Karpas-422 (cell line): Measurements from ENCODE around the gene HLA-DQA2. TPM values are rescaled to one million over a fixed set of nuclear protein-coding genes. Genes with fewer than 3 reads are reported as not detected.
"Not testable (repeated sequence)": the region's sequence is repeated elsewhere in the genome, so short reads cannot be mapped to it uniquely, and the experiment has no call there.

ENCODE experiments used
- DNase-seq: peaks from one replicate; pipeline ENCODE4 v3.0.0-alpha.2; 2015
- H2AFZ ChIP-seq: fragments of 200-600 bp; sonication (generic); 2 replicates; pipeline ENCODE4 v1.6.1; 2014; ENCODE audit warnings: antibody characterized with exemption, low read length, mixed read lengths
- H3K27ac ChIP-seq: fragments of 200-600 bp; sonication (generic); 2 replicates; pipeline ENCODE4 v1.5.1; 2014; ENCODE audit warnings: mild to moderate bottlenecking, low read length, moderate library complexity
- H3K27me3 ChIP-seq: fragments of 200-600 bp; sonication (generic); 2 replicates; pipeline ENCODE4 v1.6.1; 2014; ENCODE audit warnings: low read length, mixed read lengths
- H3K36me3 ChIP-seq: fragments of 200-600 bp; sonication (generic); 2 replicates; pipeline ENCODE4 v1.6.1; 2014; ENCODE audit warnings: low read length, mixed read lengths; ENCODE audit not compliant: insufficient read depth
- H3K4me1 ChIP-seq: fragments of 200-600 bp; sonication (generic); 2 replicates; pipeline ENCODE4 v1.6.1; 2014; ENCODE audit warnings: mild to moderate bottlenecking, low read length, mixed read lengths
- H3K4me2 ChIP-seq: fragments of 200-600 bp; sonication (generic); 2 replicates; pipeline ENCODE4 v1.6.1; 2014; ENCODE audit warnings: low read length, low read depth, mild to moderate bottlenecking; ENCODE audit not compliant: poor library complexity, severe bottlenecking
- H3K4me3 ChIP-seq: fragments of 200-600 bp; sonication (generic); 2 replicates; pipeline ENCODE4 v1.5.1; 2014; ENCODE audit warnings: mild to moderate bottlenecking, antibody characterized with exemption, low read length, mixed read lengths
- H3K79me2 ChIP-seq: fragments of 200-600 bp; sonication (generic); 2 replicates; pipeline ENCODE4 v1.6.1; 2014; ENCODE audit warnings: mild to moderate bottlenecking, low read length, mixed read lengths
- H3K9ac ChIP-seq: fragments of 200-600 bp; sonication (generic); 2 replicates; pipeline ENCODE4 v1.6.0; 2014; ENCODE audit warnings: low read length
- H3K9me2 ChIP-seq: fragments of 200-600 bp; sonication (generic), shearing (Covaris generic); replicated peaks from 2 replicates; pipeline ENCODE4 v1.6.0; 2014; ENCODE audit warnings: mild to moderate bottlenecking, low read length, moderate library complexity; ENCODE audit not compliant: insufficient read depth
- H3K9me3 ChIP-seq: fragments of 300-700, 200-600 bp; sonication (generic); 2 replicates; pipeline ENCODE4 v1.6.1; 2014; ENCODE audit warnings: low read length, mixed read lengths
- H4K20me1 ChIP-seq: fragments of 200-600 bp; sonication (generic); 2 replicates; pipeline ENCODE4 v1.6.1; 2014; ENCODE audit warnings: mild to moderate bottlenecking, antibody characterized with exemption, low read length, low read depth; ENCODE audit not compliant: insufficient read depth
- total RNA-seq: library from RNA; depleted of rRNA; stranded (reverse); fragments of >200 nt; shearing (Covaris generic); gene quantifications from 2 replicates; pipeline ENCODE4 v1.2.3, GENCODE V29; 2014; ENCODE audit warnings: low replicate concordance; rRNA removed

The HLA-DQA2 gene
- total RNA-seq, result 40.2 and 66.5 TPM in 2 replicates

DNA sequence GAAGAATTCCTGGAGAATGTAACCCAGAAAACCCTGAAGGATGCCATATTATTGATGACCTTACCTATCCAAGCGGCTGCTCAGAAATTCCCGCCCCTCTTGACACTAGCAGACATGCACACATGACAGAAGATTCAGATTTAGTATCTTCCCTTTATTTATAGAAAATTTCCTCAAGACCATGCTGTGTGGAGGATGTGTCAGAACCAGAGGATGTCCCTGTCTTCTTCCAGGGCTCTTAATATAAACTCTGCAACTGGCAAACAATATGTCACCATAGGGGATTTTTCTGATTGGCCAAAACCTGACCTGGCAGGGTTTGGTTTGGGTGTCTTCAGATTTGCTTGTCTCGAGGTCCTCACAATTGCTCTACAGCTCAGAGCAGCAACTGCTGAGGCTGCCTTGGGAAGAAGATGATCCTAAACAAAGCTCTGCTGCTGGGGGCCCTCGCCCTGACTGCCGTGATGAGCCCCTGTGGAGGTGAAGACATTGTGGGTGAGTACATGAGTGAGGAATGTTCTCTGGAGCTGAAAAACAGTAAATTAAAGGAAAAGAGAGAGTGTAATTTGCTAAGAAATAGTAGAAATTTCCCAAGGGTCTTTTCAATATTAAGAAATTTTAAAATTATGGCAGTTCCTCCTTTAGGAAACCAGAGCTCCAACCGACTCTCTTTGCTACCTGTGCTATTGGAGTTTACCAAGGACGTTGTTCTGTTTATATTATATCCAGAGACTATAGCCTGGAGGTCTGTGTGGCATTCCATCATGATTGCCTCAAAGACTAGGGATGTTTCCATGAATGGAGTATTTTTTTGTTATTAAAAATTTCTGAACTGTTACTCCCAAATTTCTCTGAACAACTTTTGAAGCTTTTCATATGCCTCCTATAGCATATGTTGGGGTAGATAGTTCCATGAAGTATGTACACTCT, at the start of gene HLA-DQA2:
TSS of gene HLA-DQA2 (plus strand) at position 361 of the 930 bp plus-strand sequence. CDS start at position 414, 53 bp downstream.
- DNase-seq, result peak; percentile 62
- Histone ChIP-seq H3K4me3 (no peak within 1 kb of the TSS), H3K9me2 (no peaks in the 10 kb centered on the region), H3K27me3 (no peaks in the 10 kb centered on the region), H3K4me2 (no peak within 1 kb of the TSS), H2AFZ (no peak within 1 kb of the TSS), H3K79me2 (no peaks in the 10 kb centered on the region), H4K20me1 (no peaks in the 10 kb centered on the region), H3K36me3 (no peaks in the 10 kb centered on the region), H3K27ac (0 out of 2 replicates have a peak within 1 kb of the TSS, but pooled peaks have one; percentile 47), H3K4me1 (no peaks in the 10 kb centered on the region; the same call in 1 of the 2 replicates), H3K9ac (0 out of 2 replicates have a peak within 1 kb of the TSS, but pooled peaks have one; percentile 39), H3K9me3 (no peaks in the 10 kb centered on the region)

DNA sequence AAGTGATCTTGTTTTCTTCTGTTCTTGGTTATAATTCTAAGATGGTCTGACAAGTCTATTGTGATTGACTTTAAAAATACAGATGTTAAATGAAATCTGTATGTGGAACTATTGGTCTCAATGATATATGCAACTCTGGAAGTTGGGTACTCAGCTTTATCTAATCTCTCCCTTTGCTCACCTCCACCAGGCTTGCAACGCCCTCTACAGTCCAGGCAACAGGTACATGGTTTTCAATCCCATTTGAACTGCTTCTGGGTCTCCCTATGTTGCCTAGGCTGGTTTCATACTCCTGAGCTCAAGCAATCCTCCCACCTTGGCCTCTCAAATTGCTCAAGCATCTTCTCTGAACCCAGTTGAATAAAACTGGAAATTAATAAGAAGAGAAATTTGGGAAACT, 49.2 kb upstream of the HLA-DQA2 start:
- H3K9ac ChIP-seq, result no peak overlapping the region
- H3K27me3 ChIP-seq, result no peaks in the 10 kb centered on the region
- H4K20me1 ChIP-seq, result no peaks in the 10 kb centered on the region
- no peaks in the 10 kb centered on the region for H3K36me3 ChIP-seq
- H3K9me3 ChIP-seq, result no peaks in the 10 kb centered on the region
- H3K9me2 ChIP-seq, result no peaks in the 10 kb centered on the region
- H2AFZ ChIP-seq, result 0 out of 2 replicates have a peak overlapping the region, but pooled peaks have one; percentile 69
- peak; percentile 84 for DNase-seq
- H3K4me3 ChIP-seq, result no peak overlapping the region
- H3K4me2 ChIP-seq, result no peak overlapping the region
- H3K4me1 ChIP-seq, result peaks cover 25% of the 10 kb centered on the region
- no peaks in the 10 kb centered on the region for H3K79me2 ChIP-seq
- no peak overlapping the region for H3K27ac ChIP-seq

DNA sequence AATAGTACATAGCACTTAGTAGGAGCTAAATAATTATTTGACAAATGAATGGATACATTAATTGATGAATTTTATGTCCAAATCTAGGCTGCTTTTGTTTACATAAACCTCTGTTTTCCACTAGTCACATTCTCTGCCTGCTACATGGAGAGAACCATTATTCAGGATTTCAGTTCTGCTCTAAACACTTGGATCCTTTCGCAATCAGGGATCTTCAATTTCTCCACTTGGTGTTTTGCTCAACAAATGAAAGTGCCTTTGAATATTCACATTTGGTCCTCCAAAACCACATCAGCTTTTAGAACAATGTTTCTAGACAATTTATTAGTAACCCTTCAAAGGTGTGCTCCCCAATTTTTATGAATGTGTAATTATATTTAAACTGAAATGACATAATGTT, 44.2 kb upstream of the HLA-DQA2 start:
- H3K36me3 ChIP-seq, result no peaks in the 10 kb centered on the region
- H3K79me2 ChIP-seq, result no peaks in the 10 kb centered on the region
- H3K27me3 ChIP-seq, result no peaks in the 10 kb centered on the region
- H3K27ac ChIP-seq, result no peak overlapping the region
- H3K4me3 ChIP-seq, result no peak overlapping the region
- H3K9me3 ChIP-seq, result no peaks in the 10 kb centered on the region
- DNase-seq, result peak; percentile 28
- H3K9me2 ChIP-seq, result no peaks in the 10 kb centered on the region
- no peak overlapping the region for H3K4me2 ChIP-seq
- H3K4me1 ChIP-seq, result peaks cover 25% of the 10 kb centered on the region
- no peak overlapping the region for H3K9ac ChIP-seq
- no peaks in the 10 kb centered on the region for H4K20me1 ChIP-seq
- no peak overlapping the region for H2AFZ ChIP-seq

DNA sequence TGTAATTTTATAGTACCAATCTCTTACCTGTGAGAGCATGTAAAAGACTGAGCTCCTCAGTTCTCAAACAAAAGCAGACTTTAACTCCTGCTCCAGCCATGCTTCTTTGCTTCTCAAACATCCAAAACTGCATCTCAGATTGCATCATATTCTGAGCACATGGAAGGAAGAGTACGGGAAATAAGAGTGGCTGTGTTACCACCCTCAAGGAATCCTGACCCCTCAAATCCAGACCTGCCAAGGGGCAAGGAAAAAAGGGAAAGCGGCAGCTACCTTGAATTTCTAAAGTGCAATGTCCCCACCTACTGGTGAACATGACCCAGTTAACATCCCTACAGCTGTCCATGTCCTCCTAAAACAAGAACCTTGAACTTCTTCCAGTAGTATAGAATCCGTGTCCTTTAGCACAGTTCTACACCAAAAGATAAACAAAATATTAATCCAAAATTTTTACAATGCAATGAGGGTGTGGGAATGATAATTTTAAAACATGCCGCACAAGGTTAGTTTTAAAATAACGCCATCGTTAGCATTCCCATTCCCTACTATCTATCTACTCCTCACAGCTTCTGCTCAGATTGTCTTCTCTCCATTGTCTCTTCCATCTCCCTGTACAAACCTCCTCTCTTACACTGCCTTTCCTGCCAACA, 40.7 kb upstream of the HLA-DQA2 start:
- peak overlapping the region; percentile 74 for H3K4me2 ChIP-seq
- peaks cover 36% of the 10 kb centered on the region for H3K4me1 ChIP-seq
- H3K27me3 ChIP-seq, result no peaks in the 10 kb centered on the region
- H2AFZ ChIP-seq, result peak overlapping the region; percentile 90
- H4K20me1 ChIP-seq, result no peaks in the 10 kb centered on the region
- H3K79me2 ChIP-seq, result no peaks in the 10 kb centered on the region
- H3K36me3 ChIP-seq, result no peaks in the 10 kb centered on the region
- peak overlapping the region; percentile 55 for H3K9ac ChIP-seq
- no peaks in the 10 kb centered on the region for H3K9me2 ChIP-seq
- H3K9me3 ChIP-seq, result no peaks in the 10 kb centered on the region
- H3K4me3 ChIP-seq, result peak overlapping the region; percentile 38; the same call in 1 of the 2 replicates
- H3K27ac ChIP-seq, result no peak overlapping the region
- DNase-seq, result peak; percentile 78

DNA sequence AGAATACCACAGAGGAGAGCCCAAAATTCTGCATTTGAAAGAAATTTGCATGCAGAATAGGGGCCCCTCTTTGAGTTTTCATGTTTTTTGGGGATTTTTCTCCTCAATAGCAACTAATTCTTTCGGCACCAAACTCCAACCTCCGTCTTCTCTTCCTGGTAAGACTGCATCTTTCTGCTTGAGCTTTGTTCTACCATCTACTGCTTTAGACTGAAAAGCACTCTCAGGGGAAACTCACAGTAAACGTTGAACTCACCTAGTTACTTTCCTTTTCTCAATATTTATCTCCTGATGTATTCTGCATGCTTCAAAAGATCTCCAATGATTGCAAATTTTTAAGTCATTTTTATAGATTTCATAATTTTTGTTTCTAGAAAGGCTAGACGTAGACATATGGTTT, 37.8 kb upstream of the HLA-DQA2 start:
- Histone ChIP-seq H4K20me1 (no peaks in the 10 kb centered on the region), H3K27ac (no peak overlapping the region), H2AFZ (no peak overlapping the region), H3K79me2 (no peaks in the 10 kb centered on the region), H3K27me3 (no peaks in the 10 kb centered on the region), H3K9ac (peak overlapping the region; percentile 37), H3K4me2 (peak overlapping the region; percentile 53), H3K4me1 (peaks cover 36% of the 10 kb centered on the region), H3K4me3 (peak overlapping the region; percentile 29), H3K36me3 (no peaks in the 10 kb centered on the region), H3K9me3 (no peaks in the 10 kb centered on the region), H3K9me2 (no peaks in the 10 kb centered on the region)
- peak; percentile 43 for DNase-seq

DNA sequence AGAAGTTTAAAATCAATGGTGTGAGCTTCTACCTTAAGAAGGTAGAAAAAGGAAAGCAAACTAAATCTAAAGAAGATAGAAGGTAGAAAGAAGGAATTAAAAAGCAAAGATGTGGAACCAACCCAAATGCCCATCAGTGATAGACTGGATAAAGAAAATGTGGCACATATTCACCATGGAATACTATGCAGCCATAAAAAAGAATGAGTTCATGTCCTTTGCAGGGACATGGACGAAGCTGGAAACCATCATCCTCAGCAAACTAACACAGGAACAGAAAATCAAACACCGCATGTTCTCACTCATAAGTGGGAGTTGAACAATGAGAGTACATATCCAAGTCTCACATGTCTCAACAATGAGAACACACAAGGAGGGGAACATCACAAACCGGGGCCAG, 36.0 kb upstream of the HLA-DQA2 start:
- H3K9me2 ChIP-seq, result not testable (repeated sequence)

DNA sequence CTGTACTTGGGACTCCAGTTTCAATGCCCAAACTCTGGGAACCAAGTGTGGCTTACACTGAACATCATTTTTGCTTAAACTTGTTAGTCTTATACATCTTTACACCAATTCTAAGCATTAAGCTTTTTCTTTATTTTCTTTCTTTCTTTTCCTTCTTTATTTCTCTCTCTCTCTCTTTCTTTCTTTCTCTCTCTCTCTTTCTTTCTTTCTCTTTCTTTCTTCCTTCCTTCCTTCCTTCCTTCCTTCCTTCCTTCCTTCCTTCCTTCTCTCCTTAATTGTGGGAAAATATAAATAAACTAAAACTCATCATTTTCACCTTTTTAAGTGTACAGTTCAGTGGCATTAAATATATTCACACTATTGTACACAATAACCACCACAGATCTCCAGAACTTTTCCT, 31.6 kb upstream of the HLA-DQA2 start:
- no peak overlapping the region for H3K27ac ChIP-seq
- H3K79me2 ChIP-seq, result no peaks in the 10 kb centered on the region
- H3K4me1 ChIP-seq, result 0 out of 2 replicates have a peak, but pooled peaks cover 2% of the 10 kb centered on the region
- no peaks in the 10 kb centered on the region for H3K9me2 ChIP-seq
- H4K20me1 ChIP-seq, result no peaks in the 10 kb centered on the region
- no peak overlapping the region for H2AFZ ChIP-seq
- H3K9ac ChIP-seq, result no peak overlapping the region
- no peak overlapping the region for H3K4me2 ChIP-seq
- no peak for DNase-seq
- no peaks in the 10 kb centered on the region for H3K9me3 ChIP-seq
- H3K27me3 ChIP-seq, result no peaks in the 10 kb centered on the region
- no peaks in the 10 kb centered on the region for H3K36me3 ChIP-seq
- no peak overlapping the region for H3K4me3 ChIP-seq

More for the DNA sequence above, 36.0 kb upstream of the HLA-DQA2 start:
- H3K9me3 ChIP-seq, H3K4me3 ChIP-seq, H3K27me3 ChIP-seq, H2AFZ ChIP-seq, H3K9ac ChIP-seq, H3K27ac ChIP-seq, H4K20me1 ChIP-seq, H3K36me3 ChIP-seq, H3K79me2 ChIP-seq, DNase-seq, H3K4me2 ChIP-seq: not testable (repeated sequence)
- peaks cover 23% of the 10 kb centered on the region for H3K4me1 ChIP-seq

DNA sequence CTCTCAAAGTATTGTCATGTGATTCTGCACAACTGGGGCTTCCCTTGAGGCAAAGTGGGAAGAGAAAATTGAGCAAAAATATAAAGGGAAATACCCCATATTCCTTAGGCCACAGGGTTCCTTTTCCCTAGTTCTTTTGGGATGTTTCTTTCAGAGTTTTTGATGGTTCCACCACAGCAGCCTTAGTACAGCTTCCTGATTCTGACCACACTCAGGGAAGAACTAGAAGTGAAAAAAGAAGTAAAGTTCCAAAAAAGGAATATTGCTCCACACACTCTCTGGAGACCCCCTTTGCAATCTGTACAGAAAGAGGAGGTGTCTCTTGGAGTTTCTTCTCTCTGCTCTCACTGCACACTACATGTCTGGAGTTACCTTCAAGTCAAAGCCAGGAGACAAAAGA, 27.9 kb upstream of the HLA-DQA2 start:
- H3K4me2 ChIP-seq, result no peak overlapping the region
- no peaks in the 10 kb centered on the region for H3K36me3 ChIP-seq
- no peaks in the 10 kb centered on the region for H3K9me3 ChIP-seq
- no peaks in the 10 kb centered on the region for H3K9me2 ChIP-seq
- 0 out of 2 replicates have a peak, but pooled peaks cover 2% of the 10 kb centered on the region for H3K4me1 ChIP-seq
- no peak overlapping the region for H3K27ac ChIP-seq
- H3K79me2 ChIP-seq, result no peaks in the 10 kb centered on the region
- H4K20me1 ChIP-seq, result no peaks in the 10 kb centered on the region
- no peak overlapping the region for H2AFZ ChIP-seq
- no peak for DNase-seq
- H3K9ac ChIP-seq, result no peak overlapping the region
- no peaks in the 10 kb centered on the region for H3K27me3 ChIP-seq
- H3K4me3 ChIP-seq, result no peak overlapping the region
